Stimulated activated CD4-positive, alpha-beta T cell treated with anti-CD3 and anti-CD28 coated beads, Interleukin-1b, Interleukin-23, amount 100 ng/mL, for 1 hour (primary cell): ENCODE data around the gene NRIP2.
A peak's percentile ranks its signal among the peaks of the same experiment; 100 is the strongest.

Experiments
- DNase-seq, 2 donors: peaks; one replicate each; pipeline ENCODE4 v3.0.0-alpha.2; 2020; ENCODE audit warnings: low read depth in 2 of 2

Gene NRIP2

GRCh38 chr12:2806700-2807099, 28.1 kb downstream of the NRIP2 start:
- DNase-seq = no peak

- no peak for DNase-seq
Measured at GRCh38 chr12:2805143-2805520, 29.7 kb downstream of the NRIP2 start.

GRCh38 chr12:2804393-2805142, 30.3 kb downstream of the NRIP2 start:
- no peak for DNase-seq

- no peak for DNase-seq
Measured at GRCh38 chr12:2803635-2804392, 31.0 kb downstream of the NRIP2 start.

GRCh38 chr12:2801044-2801783, 33.6 kb downstream of the NRIP2 start:
- no peak for DNase-seq

- no peak for DNase-seq
Measured at GRCh38 chr12:2800046-2800570, 34.7 kb downstream of the NRIP2 start.

- DNase-seq = no peak
Measured at GRCh38 chr12:2797721-2798418, 37.0 kb downstream of the NRIP2 start.

GRCh38 chr12:2796187-2796666, 38.6 kb downstream of the NRIP2 start:
- DNase-seq = no peak

GRCh38 chr12:2795291-2796186, 39.3 kb downstream of the NRIP2 start:
- peak; percentile 22 to 61 for DNase-seq

- DNase-seq = peak; percentile 69 to 83
Measured at GRCh38 chr12:2794736-2795289, 40.0 kb downstream of the NRIP2 start, which contains the start of gene FKBP4. Gene FKBP4, plus strand, starts transcription at chr12:2794970. Its CDS starts 170 bp downstream, at chr12:2795140.

- no peak for DNase-seq
Measured at GRCh38 chr12:2794191-2794735, 40.6 kb downstream of the NRIP2 start.

GRCh38 chr12:2793561-2793960, 41.3 kb downstream of the NRIP2 start:
- DNase-seq = no peak

GRCh38 chr12:2792671-2793500, 41.9 kb downstream of the NRIP2 start:
- no peak for DNase-seq

GRCh38 chr12:2791089-2791488, 43.7 kb downstream of the NRIP2 start:
- DNase-seq = no peak

- no peak for DNase-seq
Measured at GRCh38 chr12:2785017-2785416, 49.8 kb downstream of the NRIP2 start.

GRCh38 chr12:2783936-2784600, 50.8 kb downstream of the NRIP2 start:
- peak in 1 of 2 donors; percentile 35 for DNase-seq

- no peak for DNase-seq
Measured at GRCh38 chr12:2779281-2779680, 55.6 kb downstream of the NRIP2 start.

GRCh38 chr12:2776129-2776806, 58.6 kb downstream of the NRIP2 start:
- DNase-seq = no peak
